AG20443 (cell line): Measurements from ENCODE around the gene SFT2D3.

Source experiments
- DNase-seq: peaks from one replicate; pipeline ENCODE4 v3.0.0; 2012; ENCODE audit warnings: low spot score, mixed read lengths

Gene SFT2D3

GRCh38 chr2:127743477-127744026 lies 42.3 kb downstream of the SFT2D3 start:
- no peak for DNase-seq

GRCh38 chr2:127747621-127748020 lies 46.3 kb downstream of the SFT2D3 start:
- no peak for DNase-seq

GRCh38 chr2:127749537-127749936 lies 48.2 kb downstream of the SFT2D3 start:
- DNase-seq = peak; percentile 57

- DNase-seq = no peak
Observed at GRCh38 chr2:127753374-127753773, 52.1 kb downstream of the SFT2D3 start.

GRCh38 chr2:127754186-127754585 lies 52.9 kb downstream of the SFT2D3 start:
- no peak for DNase-seq
